ENCODE data around the gene ASAP3.

Gene ASAP3

DNA sequence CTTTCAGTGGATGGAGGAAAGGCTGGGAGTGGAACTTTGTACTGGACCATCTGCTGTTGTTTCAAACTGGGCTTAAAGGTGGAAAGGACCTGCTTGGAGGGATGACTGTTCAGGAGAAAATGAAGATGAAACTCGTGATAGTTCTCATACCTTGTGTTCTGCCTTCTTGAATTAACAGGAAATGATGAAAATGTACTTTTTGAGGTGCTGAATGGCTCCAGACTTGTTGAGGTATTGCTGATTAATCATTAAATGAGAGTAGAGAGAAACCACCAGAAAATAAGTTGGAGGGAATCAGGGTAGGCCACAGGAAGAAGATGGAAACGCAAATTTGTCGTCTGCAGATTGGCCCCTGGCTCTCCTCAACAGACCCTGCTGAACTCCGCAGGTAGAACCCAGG is 88.1 kb downstream of the ASAP3 start:
- TF ChIP-seq, protein P1, sequence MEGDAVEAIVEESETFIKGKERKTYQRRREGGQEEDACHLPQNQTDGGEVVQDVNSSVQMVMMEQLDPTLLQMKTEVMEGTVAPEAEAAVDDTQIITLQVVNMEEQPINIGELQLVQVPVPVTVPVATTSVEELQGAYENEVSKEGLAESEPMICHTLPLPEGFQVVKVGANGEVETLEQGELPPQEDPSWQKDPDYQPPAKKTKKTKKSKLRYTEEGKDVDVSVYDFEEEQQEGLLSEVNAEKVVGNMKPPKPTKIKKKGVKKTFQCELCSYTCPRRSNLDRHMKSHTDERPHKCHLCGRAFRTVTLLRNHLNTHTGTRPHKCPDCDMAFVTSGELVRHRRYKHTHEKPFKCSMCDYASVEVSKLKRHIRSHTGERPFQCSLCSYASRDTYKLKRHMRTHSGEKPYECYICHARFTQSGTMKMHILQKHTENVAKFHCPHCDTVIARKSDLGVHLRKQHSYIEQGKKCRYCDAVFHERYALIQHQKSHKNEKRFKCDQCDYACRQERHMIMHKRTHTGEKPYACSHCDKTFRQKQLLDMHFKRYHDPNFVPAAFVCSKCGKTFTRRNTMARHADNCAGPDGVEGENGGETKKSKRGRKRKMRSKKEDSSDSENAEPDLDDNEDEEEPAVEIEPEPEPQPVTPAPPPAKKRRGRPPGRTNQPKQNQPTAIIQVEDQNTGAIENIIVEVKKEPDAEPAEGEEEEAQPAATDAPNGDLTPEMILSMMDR (IDR thresholded peaks at IDR 0.05) = no peak
- H3K4me1 ChIP-seq = peaks cover 0 to 7% (median 2%) of the 10 kb centered on the region in 4 donors
- no peak overlapping the region for H3K27ac ChIP-seq
- H3K9me3 ChIP-seq = no peaks in the 10 kb centered on the region
- no peak for DNase-seq
- intact Hi-C loops (cut with DNase I; ENCODE audit: low total_unique reads) = no loop called here
- no peak overlapping the region for H3K4me3 ChIP-seq
- H3K27me3 ChIP-seq = no peaks in the 10 kb centered on the region
- H3K36me3 ChIP-seq = peaks cover 11 to 43% (median 20%) of the 10 kb centered on the region in 3 donors

DNA sequence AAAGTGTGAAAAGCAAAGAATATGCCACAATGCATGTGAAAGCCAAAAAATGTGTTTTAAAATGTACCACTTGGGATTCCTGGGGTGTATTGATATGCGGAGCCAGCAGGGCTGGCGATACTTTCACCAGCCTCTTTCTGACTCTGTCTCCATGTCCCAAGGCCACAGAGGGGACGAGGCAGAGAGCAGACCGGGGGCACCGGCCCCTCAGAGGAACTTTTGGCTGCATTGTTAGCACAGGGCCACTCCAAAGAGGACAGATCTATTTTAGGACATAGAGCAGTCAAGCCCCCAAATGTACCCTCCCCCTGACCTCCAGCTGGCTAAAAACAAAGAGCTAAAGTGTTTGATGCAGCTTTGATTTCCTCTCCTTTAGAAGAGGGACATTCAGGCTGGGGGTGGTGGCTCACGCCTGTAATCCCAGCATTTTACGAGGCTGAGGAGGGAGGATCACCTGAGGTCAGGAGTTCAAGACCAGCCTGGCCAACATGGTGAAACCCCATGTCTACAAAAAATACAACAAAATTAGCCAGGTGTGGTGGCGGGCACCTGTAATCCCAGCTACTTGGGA is 88.7 kb downstream of the ASAP3 start:
- Histone ChIP-seq H3K36me3 (peaks cover 11 to 48% (median 20%) of the 10 kb centered on the region in 3 donors), H3K27me3 (no peaks in the 10 kb centered on the region), H3K27ac (peak overlapping the region; percentile 37), H3K4me1 (peaks cover 0 to 7% (median 2%) of the 10 kb centered on the region in 4 donors), H3K4me3 (no peak overlapping the region), H3K9me3 (no peaks in the 10 kb centered on the region)
- TF ChIP-seq, protein P1 (IDR thresholded peaks at IDR 0.05) = no peak
- DNase-seq = no peak
- intact Hi-C loops (cut with DNase I; ENCODE audit: low total_unique reads) = no loop called here

DNA sequence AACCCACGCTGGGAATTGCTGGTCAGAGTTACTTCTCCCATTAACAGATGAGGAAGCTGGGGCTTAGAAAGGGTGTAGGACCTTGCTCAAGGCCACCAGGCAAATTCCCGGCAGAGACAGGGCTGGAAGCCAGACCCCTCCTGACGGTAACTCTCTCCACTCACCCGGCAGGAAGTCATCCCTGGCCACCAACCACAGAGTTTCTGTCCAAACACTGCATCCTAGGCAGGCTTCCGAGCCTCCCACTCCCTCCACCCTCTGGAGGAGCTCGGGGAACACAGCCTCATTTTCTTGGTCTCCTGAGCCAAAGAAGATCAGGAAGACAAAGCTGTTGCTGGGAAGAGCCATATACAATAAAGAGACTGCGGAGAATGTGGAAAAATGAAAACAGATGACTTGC is 89.3 kb downstream of the ASAP3 start:
- Histone ChIP-seq H3K4me1 (peaks cover 0 to 7% (median 2%) of the 10 kb centered on the region in 4 donors), H3K27me3 (no peaks in the 10 kb centered on the region), H3K27ac (peak overlapping the region; percentile 37), H3K4me3 (no peak overlapping the region), H3K36me3 (peaks cover 11 to 43% (median 20%) of the 10 kb centered on the region in 3 donors), H3K9me3 (no peaks in the 10 kb centered on the region)
- DNase-seq = peak; percentile 87 to 89
- intact Hi-C loops (cut with DNase I; ENCODE audit: low total_unique reads) = no loop called here
- TF ChIP-seq, protein P1 (IDR thresholded peaks at IDR 0.05) = no peak

DNA sequence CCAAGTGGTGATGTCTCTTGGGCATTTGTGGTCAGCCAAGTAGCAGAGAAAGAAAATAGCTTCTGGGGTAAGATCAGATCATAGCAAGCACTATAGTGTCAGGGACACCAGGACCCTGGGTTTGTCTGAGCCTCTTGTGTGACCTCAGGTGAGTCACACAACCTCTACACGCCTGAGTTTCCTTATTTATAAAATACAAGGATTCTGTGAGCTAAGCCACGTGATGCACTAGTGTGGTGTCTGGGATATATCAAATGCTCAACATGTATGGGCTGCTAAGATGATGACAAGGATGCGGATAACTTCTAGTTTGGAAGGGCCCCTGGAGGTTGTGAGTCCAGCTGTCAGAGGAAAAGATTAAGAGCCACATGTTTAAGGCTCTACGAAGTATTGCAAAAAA is 89.8 kb downstream of the ASAP3 start:
- peaks cover 11 to 42% (median 20%) of the 10 kb centered on the region in 3 donors for H3K36me3 ChIP-seq
- intact Hi-C loops (cut with DNase I; ENCODE audit: low total_unique reads) = no loop called here
- no peak for DNase-seq
- peaks cover 0 to 7% (median 2%) of the 10 kb centered on the region in 4 donors for H3K4me1 ChIP-seq
- TF ChIP-seq, protein P1 (IDR thresholded peaks at IDR 0.05) = no peak
- no peak overlapping the region for H3K4me3 ChIP-seq
- H3K27ac ChIP-seq = peak overlapping the region; percentile 20 to 21
- no peaks in the 10 kb centered on the region for H3K27me3 ChIP-seq
- H3K9me3 ChIP-seq = no peaks in the 10 kb centered on the region

DNA sequence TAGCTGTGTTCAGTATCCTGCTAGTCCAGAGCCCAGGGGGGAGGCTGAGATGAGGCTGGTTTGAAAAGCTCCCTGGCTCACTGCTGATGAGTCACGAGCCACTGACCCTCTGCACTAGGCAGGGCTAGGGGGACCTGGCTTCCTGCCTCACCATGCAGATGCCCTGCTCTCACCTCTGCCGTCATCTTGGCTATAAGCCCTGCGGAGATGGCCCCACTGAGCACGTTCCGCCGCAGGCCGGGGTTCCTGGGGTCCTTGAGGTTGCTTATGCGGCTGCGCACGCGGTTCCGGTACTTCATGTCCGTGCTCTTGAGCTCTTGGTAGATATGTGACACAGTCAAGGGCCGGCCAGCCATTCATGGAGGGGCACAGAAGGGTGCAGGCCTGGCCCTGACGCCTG is 90.3 kb downstream of the ASAP3 start:
- Histone ChIP-seq H3K4me1 (peaks cover 0 to 7% (median 2%) of the 10 kb centered on the region in 4 donors), H3K4me3 (no peak overlapping the region), H3K9me3 (no peaks in the 10 kb centered on the region), H3K27ac (peak overlapping the region; percentile 20 to 21), H3K27me3 (no peaks in the 10 kb centered on the region), H3K36me3 (peaks cover 11 to 42% (median 20%) of the 10 kb centered on the region in 3 donors)
- peak in 1 of 2 donors; percentile 56 for DNase-seq
- intact Hi-C loops (cut with DNase I; ENCODE audit: low total_unique reads) = no loop called here
- TF ChIP-seq, protein P1 (IDR thresholded peaks at IDR 0.05) = no peak
